HEK293 (cell line): ENCODE results near the gene ACAP3.
A peak's percentile ranks its signal among the peaks of the same experiment; 100 is the strongest.

Experiments used
- CTCF ChIA-PET: fragments of 350-600 bp; formaldehyde crosslinking; extraction: SDS; loops from one replicate; lab custom pipeline; 2021; ENCODE audit warnings: antibody characterized with exemption; lab: Yijun Ruan, JAX
- POLR2A ChIA-PET: fragments of 300-600 bp; formaldehyde crosslinking; extraction: SDS; loops from one replicate; lab custom pipeline; 2020; ENCODE audit warnings: antibody characterized with exemption, inconsistent platforms; lab: Yijun Ruan, JAX
- H3K27ac ChIP-seq: fragments of 200-500 bp; sonication (Bioruptor generic); 2 replicates; pipeline ENCODE4 v1.5.1; 2014; ENCODE audit warnings: low read depth, low read length, control low read depth, inconsistent platforms; ENCODE audit errors: extremely low read depth
- H3K36me3 ChIP-seq, 2 experiments: fragments of 200-500 bp in 1 of 2; sonication (Bioruptor generic) in 1 of 2; 1 replicate in 1 of 2; 2 replicates in 1 of 2; pipeline ENCODE4 v1.5.1; 2014 to 2017; ENCODE audit warnings: inconsistent platforms in 2 of 2, low read length in 2 of 2; ENCODE audit not compliant: control insufficient read depth in 2 of 2, insufficient read depth in 1 of 2
- H3K4me1 ChIP-seq: fragments of 200-500 bp; sonication (Bioruptor generic); 2 replicates; pipeline ENCODE4 v1.5.1; 2014; ENCODE audit warnings: mild to moderate bottlenecking, low read length, inconsistent platforms; ENCODE audit not compliant: control insufficient read depth, insufficient read depth
- H3K4me3 ChIP-seq: 2 replicates; pipeline ENCODE4 v1.5.1; 2011; ENCODE audit warnings: low read depth, mild to moderate bottlenecking, control low read depth, low read length, moderate library complexity
- H3K9me3 ChIP-seq: fragments of 200-500 bp; sonication (Bioruptor generic); 2 replicates; pipeline ENCODE4 v1.5.1; 2014; ENCODE audit warnings: low read depth, low read length, inconsistent platforms; ENCODE audit not compliant: control insufficient read depth, insufficient read depth
- BCL11A ChIP-seq: fragments of 450-650 bp; formaldehyde crosslinking; IDR thresholded peaks from 2 replicates; pipeline ENCODE4 v1.5.1; 2016; ENCODE audit warnings: low read depth, missing biosample characterization, missing genetic modification characterization
- BCL6B ChIP-seq: fragments of 450-650 bp; formaldehyde crosslinking; IDR thresholded peaks from 2 replicates; pipeline ENCODE4 v1.5.1; 2017; ENCODE audit warnings: missing biosample characterization, missing genetic modification characterization
- KLF1 ChIP-seq: fragments of 450-650 bp; formaldehyde crosslinking; IDR thresholded peaks from 2 replicates; pipeline ENCODE4 v1.5.1; 2016; ENCODE audit warnings: missing biosample characterization, missing genetic modification characterization
- KLF9 ChIP-seq: fragments of 450-650 bp; formaldehyde crosslinking; IDR thresholded peaks from 2 replicates; pipeline ENCODE4 v1.5.1; 2016; ENCODE audit warnings: missing biosample characterization, missing genetic modification characterization, low read depth
- PATZ1 ChIP-seq: fragments of 450-650 bp; formaldehyde crosslinking; IDR thresholded peaks from 2 replicates; pipeline ENCODE4 v1.5.1; 2016; ENCODE audit warnings: missing biosample characterization, missing genetic modification characterization
- SP3 ChIP-seq: fragments of 450-650 bp; formaldehyde crosslinking; IDR thresholded peaks from 2 replicates; pipeline ENCODE4 v1.5.1; 2016; ENCODE audit warnings: missing biosample characterization, missing genetic modification characterization
- ZBTB1 ChIP-seq: fragments of 450-650 bp; formaldehyde crosslinking; IDR thresholded peaks from 2 replicates; pipeline ENCODE4 v1.5.1; 2016; ENCODE audit warnings: missing biosample characterization, missing genetic modification characterization
- ZBTB20 ChIP-seq: fragments of 450-650 bp; formaldehyde crosslinking; IDR thresholded peaks from 2 replicates; pipeline ENCODE4 v1.5.1; 2016; ENCODE audit warnings: missing biosample characterization, missing genetic modification characterization
- ZBTB8A ChIP-seq: fragments of 450-650 bp; formaldehyde crosslinking; IDR thresholded peaks from 2 replicates; pipeline ENCODE4 v1.5.1; 2016; ENCODE audit warnings: missing biosample characterization, missing genetic modification characterization
- ZNF10 ChIP-seq: fragments of 450-650 bp; formaldehyde crosslinking; IDR thresholded peaks from 2 replicates; pipeline ENCODE4 v1.5.1; 2017; ENCODE audit warnings: missing biosample characterization, missing genetic modification characterization
- ZNF132 ChIP-seq: fragments of 450-650 bp; formaldehyde crosslinking; IDR thresholded peaks from 2 replicates; pipeline ENCODE4 v1.5.1; 2017; ENCODE audit warnings: missing biosample characterization, missing genetic modification characterization, borderline replicate concordance
- ZNF146 ChIP-seq: fragments of 450-650 bp; formaldehyde crosslinking; IDR thresholded peaks from 2 replicates; pipeline ENCODE4 v1.5.1; 2016; ENCODE audit warnings: missing biosample characterization, missing genetic modification characterization
- ZNF266 ChIP-seq: fragments of 450-650 bp; formaldehyde crosslinking; IDR thresholded peaks from 2 replicates; pipeline ENCODE4 v1.5.1; 2016; ENCODE audit warnings: missing biosample characterization, missing genetic modification characterization, low read depth
- ZNF274 ChIP-seq, 2 experiments: fragments of 200-500 bp in 1 of 2; fragments of 450-650 bp in 1 of 2; sonication (Bioruptor generic) in 1 of 2; formaldehyde crosslinking in 1 of 2; IDR thresholded peaks; 2 replicates each; pipeline versions ENCODE4 v1.5.1 to v1.6.1; 2014 to 2016; ENCODE audit warnings: borderline replicate concordance in 1 of 2, inconsistent platforms in 1 of 2, low read length in 1 of 2, missing biosample characterization in 1 of 2, missing genetic modification characterization in 1 of 2
- ZNF433 ChIP-seq: fragments of 450-650 bp; formaldehyde crosslinking; IDR thresholded peaks from 2 replicates; pipeline ENCODE4 v1.5.1; 2016; ENCODE audit warnings: missing biosample characterization, missing genetic modification characterization, low read depth
- ZNF501 ChIP-seq: fragments of 450-650 bp; formaldehyde crosslinking; IDR thresholded peaks from 2 replicates; pipeline ENCODE4 v1.5.1; 2016; ENCODE audit warnings: missing biosample characterization, missing genetic modification characterization
- ZNF521 ChIP-seq: fragments of 450-650 bp; formaldehyde crosslinking; IDR thresholded peaks from 2 replicates; pipeline ENCODE4 v1.5.1; 2017; ENCODE audit warnings: missing biosample characterization, mild to moderate bottlenecking, missing genetic modification characterization
- ZNF571 ChIP-seq: fragments of 450-650 bp; formaldehyde crosslinking; IDR thresholded peaks from 2 replicates; pipeline ENCODE4 v1.5.0; 2017; ENCODE audit warnings: missing biosample characterization, missing genetic modification characterization
- ZNF600 ChIP-seq: fragments of 450-650 bp; formaldehyde crosslinking; IDR thresholded peaks from 2 replicates; pipeline ENCODE4 v1.5.1; 2016; ENCODE audit warnings: missing biosample characterization, missing genetic modification characterization
- ZNF623 ChIP-seq: fragments of 450-650 bp; formaldehyde crosslinking; IDR thresholded peaks from 2 replicates; pipeline ENCODE4 v1.5.1; 2016; ENCODE audit warnings: missing biosample characterization, missing genetic modification characterization
- ZNF654 ChIP-seq: fragments of 450-650 bp; formaldehyde crosslinking; IDR thresholded peaks from 2 replicates; pipeline ENCODE4 v1.5.1; 2016; ENCODE audit warnings: low read depth, missing biosample characterization, missing genetic modification characterization
- ZNF701 ChIP-seq: fragments of 450-650 bp; formaldehyde crosslinking; IDR thresholded peaks from 2 replicates; pipeline ENCODE4 v1.5.1; 2016; ENCODE audit warnings: missing biosample characterization, missing genetic modification characterization
- ZNF785 ChIP-seq: fragments of 450-650 bp; formaldehyde crosslinking; IDR thresholded peaks from 2 replicates; pipeline ENCODE4 v1.5.1; 2016; ENCODE audit warnings: missing biosample characterization, missing genetic modification characterization
- TF ChIP-seq, protein P1 (sequence below): fragments of 450-650 bp; formaldehyde crosslinking; IDR thresholded peaks from 2 replicates; pipeline ENCODE4 v1.5.1; 2017; ENCODE audit warnings: missing biosample characterization, missing genetic modification characterization
- TF ChIP-seq, protein P2 (sequence below): fragments of 450-650 bp; formaldehyde crosslinking; IDR thresholded peaks from 2 replicates; pipeline ENCODE4 v1.5.1; 2016; ENCODE audit warnings: missing biosample characterization, missing genetic modification characterization
- TF ChIP-seq, protein P3 (sequence below): fragments of 450-650 bp; formaldehyde crosslinking; IDR thresholded peaks from 2 replicates; pipeline ENCODE4 v1.5.1; 2017; ENCODE audit warnings: missing biosample characterization, missing genetic modification characterization

ACAP3 gene

DNA sequence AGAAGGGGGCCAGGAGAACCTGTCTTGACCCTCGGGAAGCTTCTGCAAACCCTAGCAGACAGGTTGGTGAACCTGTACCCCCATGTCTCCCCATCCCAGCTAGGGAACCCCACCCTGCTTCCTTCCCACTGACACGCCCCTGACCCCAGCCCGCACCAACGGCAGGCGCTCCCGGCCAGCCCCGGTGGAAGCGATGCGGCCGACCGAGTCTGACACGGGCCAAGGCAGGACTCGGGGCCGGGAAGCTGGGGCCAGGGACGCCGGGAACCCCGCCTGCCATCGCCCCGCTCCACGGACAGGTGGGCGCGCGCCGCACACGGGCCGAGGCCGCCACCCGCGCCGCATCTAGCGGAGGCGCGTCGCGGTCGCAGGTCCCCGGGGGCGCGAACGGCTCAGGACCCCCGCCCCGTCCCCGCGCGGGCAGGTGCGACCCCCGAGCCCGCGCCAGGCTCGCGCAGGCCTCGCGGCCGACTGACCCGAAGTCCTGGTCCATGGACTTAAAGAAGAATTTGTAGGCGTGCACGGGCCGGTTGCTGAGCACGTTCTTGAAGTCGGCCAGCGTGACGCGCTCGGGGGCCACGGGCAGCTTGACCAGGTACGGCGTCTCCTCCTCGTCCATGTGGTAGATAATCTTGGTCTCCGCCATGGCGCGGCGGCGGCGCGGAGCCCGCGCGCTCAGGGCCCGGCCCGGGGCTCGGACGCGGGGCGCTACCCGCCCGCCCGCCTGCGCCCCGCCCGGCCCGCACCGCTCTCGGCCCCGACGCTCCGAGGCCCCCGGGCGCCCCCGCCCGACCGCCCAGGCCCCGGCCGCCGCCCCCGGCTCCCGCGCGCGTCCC, 40.9 kb upstream of the ACAP3 start (continued):
- peak; percentile 64; the same call in 1 of the 2 replicates for TF ChIP-seq BCL11A
- no peak for TF ChIP-seq ZNF571 (tag by site-specific recombination)
- peak; percentile 57; the same call in 1 of the 2 replicates for TF ChIP-seq KLF9 (tag by site-specific recombination)
- TF ChIP-seq KLF1 (tag by site-specific recombination) = peak; percentile 54
- 0 out of 2 replicates have a peak, but pooled peaks have one; percentile 21 for TF ChIP-seq ZBTB1
- TF ChIP-seq PATZ1 = 0 out of 2 replicates have a peak, but pooled peaks have one; percentile 12

DNA sequence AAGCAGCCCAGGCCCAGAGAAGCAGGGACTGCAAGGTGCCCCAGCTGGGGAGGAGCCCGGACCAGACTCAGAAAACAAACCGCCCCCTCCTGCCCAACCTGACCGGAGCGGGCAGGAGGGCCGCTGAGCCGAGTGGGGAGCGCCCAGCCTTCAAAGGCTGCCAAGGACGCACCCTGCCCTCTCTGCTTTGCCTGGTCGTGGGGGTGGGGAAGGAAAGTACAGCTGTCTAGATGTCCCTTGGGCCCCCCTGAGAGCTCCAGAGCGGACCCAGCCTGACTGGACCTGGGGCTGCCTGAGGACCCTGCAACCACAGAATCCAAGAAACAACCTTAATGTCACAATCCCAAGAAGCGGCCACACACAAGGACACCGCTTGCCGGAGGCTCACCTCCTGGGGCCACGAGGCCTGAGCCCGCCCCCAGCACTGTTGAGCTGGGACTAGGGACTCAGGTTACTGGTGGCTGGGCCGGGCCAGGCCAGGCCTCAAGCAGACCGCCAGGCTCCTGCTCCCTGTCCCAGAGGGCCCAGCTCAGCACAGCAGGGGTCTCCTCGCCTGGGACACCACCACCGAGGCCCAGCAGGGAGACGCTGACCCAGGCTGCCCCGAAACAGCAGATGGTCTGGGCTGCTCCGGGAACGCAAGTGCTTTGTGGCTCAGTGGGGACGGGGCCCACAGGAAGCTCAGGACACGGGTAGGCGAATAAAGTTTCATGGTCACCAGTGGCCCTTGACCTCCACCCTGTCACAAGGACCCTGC, 40.1 kb upstream of the ACAP3 start:
- ChIA-PET CTCF (interaction anchor here (0.6 to 3.5 kb wide), 7 partner anchors 21 to 191 kb away, joined by 3 to 18 read pairs (median 4); no protein-coding TSS in a partner anchor), POLR2A (interaction anchor here (0.5 to 1.6 kb wide), 9 partner anchors 9 to 335 kb away, joined by 3 to 10 read pairs (median 4); partner anchors contain the start of genes AURKAIP1 and CCNL2)
- Histone ChIP-seq H3K27ac (peak overlapping the region; percentile 87), H3K9me3 (no peaks in the 10 kb centered on the region), H3K4me3 (peak overlapping the region; percentile 64), H3K4me1 (peaks cover 7% of the 10 kb centered on the region), H3K36me3 (peaks cover 0 to 18% of the 10 kb centered on the region in 2 experiments; a peak in 1 of 3 replicates)
- TF ChIP-seq BCL6B (tag by site-specific recombination) (no peak), ZBTB8A (tag by site-specific recombination) (peak; percentile 58), ZNF654 (no peak), KLF1 (tag by site-specific recombination) (peak; percentile 35; the same call in 1 of the 2 replicates), ZNF274 (IDR thresholded peaks at IDR 0.05; ENCODE audit: low read length) (no peak), ZNF274 (tag by site-specific recombination; IDR thresholded peaks at IDR 0.05; ENCODE audit: borderline replicate concordance) (no peak), ZNF521 (tag by site-specific recombination) (no peak), ZNF266 (tag by site-specific recombination) (no peak), ZBTB1 (no peak), ZNF623 (tag by site-specific recombination) (no peak), ZNF10 (tag by site-specific recombination) (no peak), ZNF600 (tag by site-specific recombination) (no peak), ZNF701 (tag by site-specific recombination) (no peak), ZNF785 (tag by site-specific recombination) (no peak), ZNF146 (no peak), ZNF433 (tag by site-specific recombination) (no peak), ZBTB20 (no peak; the same call in 1 of the 2 replicates), ZNF501 (tag by site-specific recombination) (no peak), ZNF132 (tag by site-specific recombination) (no peak), SP3 (tag by site-specific recombination) (no peak)
- TF ChIP-seq, protein P1, sequence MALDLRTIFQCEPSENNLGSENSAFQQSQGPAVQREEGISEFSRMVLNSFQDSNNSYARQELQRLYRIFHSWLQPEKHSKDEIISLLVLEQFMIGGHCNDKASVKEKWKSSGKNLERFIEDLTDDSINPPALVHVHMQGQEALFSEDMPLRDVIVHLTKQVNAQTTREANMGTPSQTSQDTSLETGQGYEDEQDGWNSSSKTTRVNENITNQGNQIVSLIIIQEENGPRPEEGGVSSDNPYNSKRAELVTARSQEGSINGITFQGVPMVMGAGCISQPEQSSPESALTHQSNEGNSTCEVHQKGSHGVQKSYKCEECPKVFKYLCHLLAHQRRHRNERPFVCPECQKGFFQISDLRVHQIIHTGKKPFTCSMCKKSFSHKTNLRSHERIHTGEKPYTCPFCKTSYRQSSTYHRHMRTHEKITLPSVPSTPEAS (tag by site-specific recombination) = no peak
- TF ChIP-seq, protein P2, sequence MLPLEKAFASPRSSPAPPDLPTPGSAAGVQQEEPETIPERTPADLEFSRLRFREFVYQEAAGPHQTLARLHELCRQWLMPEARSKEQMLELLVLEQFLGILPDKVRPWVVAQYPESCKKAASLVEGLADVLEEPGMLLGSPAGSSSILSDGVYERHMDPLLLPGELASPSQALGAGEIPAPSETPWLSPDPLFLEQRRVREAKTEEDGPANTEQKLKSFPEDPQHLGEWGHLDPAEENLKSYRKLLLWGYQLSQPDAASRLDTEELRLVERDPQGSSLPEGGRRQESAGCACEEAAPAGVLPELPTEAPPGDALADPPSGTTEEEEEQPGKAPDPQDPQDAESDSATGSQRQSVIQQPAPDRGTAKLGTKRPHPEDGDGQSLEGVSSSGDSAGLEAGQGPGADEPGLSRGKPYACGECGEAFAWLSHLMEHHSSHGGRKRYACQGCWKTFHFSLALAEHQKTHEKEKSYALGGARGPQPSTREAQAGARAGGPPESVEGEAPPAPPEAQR (tag by site-specific recombination) = no peak
- TF ChIP-seq, protein P3, sequence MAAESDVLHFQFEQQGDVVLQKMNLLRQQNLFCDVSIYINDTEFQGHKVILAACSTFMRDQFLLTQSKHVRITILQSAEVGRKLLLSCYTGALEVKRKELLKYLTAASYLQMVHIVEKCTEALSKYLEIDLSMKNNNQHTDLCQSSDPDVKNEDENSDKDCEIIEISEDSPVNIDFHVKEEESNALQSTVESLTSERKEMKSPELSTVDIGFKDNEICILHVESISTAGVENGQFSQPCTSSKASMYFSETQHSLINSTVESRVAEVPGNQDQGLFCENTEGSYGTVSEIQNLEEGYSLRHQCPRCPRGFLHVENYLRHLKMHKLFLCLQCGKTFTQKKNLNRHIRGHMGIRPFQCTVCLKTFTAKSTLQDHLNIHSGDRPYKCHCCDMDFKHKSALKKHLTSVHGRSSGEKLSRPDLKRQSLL = no peak
